ENCODE measurements around the gene OSBPL7.

Gene OSBPL7, protein sequence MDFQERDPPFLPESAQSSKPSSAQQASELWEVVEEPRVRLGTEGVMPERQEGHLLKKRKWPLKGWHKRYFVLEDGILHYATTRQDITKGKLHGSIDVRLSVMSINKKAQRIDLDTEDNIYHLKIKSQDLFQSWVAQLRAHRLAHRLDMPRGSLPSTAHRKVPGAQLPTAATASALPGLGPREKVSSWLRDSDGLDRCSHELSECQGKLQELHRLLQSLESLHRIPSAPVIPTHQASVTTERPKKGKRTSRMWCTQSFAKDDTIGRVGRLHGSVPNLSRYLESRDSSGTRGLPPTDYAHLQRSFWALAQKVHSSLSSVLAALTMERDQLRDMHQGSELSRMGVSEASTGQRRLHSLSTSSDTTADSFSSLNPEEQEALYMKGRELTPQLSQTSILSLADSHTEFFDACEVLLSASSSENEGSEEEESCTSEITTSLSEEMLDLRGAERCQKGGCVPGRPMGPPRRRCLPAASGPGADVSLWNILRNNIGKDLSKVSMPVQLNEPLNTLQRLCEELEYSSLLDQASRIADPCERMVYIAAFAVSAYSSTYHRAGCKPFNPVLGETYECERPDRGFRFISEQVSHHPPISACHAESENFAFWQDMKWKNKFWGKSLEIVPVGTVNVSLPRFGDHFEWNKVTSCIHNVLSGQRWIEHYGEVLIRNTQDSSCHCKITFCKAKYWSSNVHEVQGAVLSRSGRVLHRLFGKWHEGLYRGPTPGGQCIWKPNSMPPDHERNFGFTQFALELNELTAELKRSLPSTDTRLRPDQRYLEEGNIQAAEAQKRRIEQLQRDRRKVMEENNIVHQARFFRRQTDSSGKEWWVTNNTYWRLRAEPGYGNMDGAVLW

DNA sequence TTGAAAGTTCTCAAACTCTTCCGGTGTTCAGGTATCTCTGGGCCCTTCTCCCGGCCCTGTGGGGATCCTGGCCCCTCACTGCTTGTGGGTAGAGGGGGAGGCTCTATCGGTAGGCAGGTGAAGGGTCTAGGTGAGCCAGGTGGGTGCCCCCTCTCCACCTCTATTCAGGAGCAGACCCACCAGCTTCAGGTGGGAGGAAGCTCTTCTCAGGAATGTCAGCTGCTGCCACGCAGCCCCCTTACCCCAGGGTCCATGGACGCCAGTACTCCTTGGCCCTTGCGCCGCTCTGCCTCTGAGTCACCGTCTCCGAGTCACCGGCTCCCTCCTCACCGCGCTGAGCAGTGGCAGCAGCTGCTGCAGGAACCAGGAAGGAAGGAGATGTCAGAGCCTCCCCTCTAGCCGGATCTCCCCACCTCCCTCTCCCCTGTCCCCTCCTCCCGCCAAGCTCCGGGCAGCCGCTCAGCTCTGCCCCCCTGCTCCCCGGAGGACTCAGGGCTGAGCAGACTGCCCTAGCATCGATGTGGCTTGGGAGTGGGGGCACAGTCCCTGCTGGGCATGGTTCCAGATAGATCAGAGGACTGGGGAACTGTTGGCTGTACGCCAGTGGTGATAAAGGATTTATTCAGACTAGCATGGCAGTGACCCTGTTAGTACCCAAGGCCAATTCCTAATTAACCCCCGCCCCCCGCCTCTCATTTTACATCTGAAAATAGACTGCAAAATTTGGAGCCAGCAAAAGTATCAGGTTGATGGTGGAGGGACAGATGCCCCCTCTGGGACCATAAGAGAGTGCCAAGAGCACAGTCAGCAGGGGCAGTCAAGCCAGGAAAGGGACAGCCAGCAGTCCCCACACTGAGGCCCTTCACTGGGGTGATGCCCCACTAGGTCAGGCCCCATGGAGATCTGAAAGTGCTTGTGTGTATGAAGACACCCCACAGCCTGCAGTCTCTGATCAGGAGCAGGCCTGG lies at the start of gene OSBPL7:
OSBPL7 (minus strand) TSS at position 371 of the 968 bp plus-strand sequence. CDS start 1,516 bp downstream, outside the sequence.
- FAIRE-seq, result peak; percentile 31

DNA sequence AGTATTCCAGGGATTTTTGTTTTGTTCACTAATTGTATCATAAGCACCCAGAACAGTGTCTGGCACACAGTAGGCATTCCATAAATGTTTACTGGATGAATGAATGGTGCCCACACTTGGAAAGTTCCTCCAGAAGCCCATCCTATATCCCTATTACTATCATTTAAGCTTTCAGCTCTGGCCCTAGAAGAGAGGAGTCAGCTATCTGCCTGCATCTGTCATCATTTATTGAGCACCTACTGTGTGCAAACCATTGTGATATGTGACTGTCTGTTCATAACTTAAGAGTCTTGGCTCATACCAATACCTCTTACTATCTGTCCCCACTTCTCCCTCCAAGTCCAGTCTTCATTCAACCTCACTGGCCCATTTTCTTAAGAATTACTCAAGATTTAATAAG lies 49.5 kb upstream of the OSBPL7 start:
- FAIRE-seq, result no peak

DNA sequence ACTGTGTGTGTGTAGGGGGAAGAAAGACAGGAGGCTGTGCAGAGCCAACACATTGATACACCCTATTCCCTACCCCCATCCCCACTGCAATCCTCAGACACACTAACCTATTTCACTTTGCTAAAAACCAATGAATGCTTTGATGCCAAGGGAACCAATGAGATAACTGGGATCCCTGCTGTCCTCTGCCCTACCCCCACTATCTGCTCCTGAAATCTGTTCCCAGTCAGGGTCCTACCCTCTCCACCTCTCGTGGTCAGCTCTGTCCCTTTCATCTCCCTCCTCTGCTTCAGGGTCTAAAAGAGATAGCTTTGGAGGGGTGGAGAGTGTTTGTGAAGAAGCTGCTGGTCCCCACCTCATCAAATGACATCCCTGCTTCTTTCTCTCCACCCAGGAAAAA lies 48.5 kb upstream of the OSBPL7 start:
- FAIRE-seq, result no peak

DNA sequence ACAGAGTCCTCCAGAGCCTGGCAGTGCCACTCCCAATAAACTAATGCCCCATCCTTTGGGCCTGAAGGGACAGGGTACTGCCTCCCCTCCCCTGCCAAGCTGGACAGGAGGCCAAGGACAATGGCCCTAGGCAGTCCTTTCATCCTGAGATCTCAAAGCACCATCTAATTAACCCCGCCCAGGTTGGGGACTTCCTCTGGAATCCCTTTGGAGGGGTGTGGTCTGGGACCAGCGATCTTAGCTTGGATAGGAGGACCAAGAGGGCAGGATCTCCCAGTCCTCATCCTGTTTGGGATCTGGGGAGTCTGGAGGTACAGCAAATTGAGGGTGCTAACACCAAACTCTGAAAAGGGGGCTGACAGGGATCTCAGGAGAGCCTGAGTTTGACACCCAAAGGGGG lies 47.5 kb upstream of the OSBPL7 start:
- no peak for FAIRE-seq

DNA sequence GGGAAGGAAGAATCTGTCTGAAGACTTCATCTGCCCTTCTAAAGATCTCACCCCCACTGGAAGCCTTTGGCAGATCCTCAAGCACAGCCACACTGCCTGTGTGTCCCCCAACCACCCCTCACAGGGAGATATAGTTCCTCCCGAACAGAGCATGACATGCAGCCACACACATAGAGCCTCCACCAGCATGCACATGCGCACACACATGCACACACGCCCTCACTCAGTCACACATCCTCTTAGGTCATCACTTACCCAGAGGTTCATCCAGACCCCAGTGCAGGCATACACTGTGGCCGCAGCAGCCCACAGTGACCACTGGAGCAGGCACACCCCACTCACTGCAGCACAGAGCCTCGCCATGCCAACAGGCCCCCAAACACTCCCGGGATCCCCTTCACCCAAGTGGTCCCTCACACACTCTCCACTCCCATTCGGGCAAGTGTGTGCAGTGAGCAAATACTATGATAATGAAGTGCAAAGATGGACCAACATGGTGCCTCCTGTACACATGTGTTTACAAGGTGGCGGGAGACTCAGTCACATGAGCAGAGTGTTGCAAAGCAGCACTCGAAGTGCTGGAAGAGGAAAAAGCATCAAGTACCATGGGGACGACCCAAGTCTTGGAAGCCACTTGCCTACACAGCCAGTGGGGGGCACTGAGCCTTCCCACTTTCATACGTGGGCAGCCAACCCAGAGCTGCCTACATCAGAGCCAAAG lies 46.4 kb upstream of the OSBPL7 start:
- FAIRE-seq, result no peak

DNA sequence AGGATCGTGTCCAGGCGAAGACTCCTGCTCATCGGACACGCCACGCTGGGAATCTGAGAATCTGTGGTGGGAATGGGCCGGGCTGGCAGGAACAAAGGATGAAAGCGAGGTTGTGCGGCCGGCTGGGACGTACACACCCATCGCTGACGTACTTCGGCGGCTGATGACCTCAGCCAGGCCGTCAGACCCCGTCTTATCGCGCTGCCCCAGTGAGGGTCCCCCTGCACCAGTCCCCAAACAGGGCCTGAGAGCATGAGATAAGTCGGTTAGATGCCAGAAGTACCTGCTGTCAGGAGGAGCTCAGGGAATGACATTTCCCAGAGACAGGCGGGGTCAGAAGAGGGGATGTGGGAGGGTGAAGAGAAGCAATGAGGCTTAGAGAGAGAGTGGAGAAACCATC lies 45.3 kb upstream of the OSBPL7 start:
- FAIRE-seq, result no peak

DNA sequence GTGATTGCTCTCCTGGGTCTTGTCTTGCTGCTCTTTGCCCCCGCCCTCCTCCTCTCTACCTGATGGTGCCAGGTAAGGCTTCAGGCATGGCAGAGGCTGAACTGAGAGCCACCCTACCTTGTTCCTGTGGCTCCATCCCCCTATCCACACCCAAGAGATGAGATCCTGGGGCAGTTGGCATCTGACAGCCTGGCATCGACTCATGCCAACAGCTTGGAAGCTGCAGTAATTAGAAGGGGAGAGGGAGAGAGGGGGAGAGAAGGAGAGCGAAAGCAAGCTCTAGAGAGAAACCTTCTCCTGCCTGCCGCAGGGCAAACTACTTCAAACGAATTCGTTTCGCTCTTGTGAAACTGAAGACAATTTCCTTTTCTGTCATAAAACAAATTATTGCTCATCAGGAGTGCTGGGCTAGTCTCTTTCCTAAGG lies 43.2 kb upstream of the OSBPL7 start:
- FAIRE-seq, result no peak

DNA sequence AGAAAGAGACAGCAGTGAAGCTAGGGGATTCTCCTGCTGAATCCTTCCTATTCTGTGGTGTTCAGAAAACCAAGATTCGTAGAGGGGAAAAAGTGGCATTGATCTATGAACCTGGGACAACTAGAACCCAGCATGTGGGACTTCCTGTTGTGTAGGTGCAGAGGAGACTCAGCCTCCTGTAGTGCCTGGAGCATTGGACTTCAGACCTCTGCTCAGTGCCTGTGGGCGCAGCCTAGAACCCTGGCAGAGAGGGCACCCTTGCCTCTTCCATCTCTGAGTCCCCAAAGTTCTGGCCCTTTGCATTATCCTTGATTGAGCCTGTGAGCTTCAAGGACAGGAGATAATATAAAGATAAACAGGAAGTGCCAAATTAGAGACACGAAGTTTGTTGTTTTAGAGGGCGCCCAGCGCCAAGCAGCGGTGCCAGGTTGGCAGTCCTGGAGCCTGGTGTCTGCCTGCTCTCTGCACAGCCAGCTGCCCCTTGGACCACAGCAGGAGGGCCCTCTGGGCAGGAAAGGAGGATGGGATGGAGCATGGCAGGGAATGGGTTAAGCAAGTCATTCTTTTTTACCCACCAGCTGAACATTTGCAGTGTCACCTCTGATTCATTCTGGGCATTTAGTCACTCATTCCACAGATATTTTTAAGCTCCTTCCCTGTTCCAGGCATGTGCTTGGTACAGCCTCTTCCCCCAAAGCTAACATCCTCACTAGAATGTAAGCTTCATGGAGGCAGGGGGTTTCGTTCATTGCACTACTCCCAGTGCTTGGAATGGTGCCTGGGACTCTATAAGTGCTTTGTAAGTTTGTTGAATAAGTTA lies 41.2 kb upstream of the OSBPL7 start:
- FAIRE-seq, result no peak

DNA sequence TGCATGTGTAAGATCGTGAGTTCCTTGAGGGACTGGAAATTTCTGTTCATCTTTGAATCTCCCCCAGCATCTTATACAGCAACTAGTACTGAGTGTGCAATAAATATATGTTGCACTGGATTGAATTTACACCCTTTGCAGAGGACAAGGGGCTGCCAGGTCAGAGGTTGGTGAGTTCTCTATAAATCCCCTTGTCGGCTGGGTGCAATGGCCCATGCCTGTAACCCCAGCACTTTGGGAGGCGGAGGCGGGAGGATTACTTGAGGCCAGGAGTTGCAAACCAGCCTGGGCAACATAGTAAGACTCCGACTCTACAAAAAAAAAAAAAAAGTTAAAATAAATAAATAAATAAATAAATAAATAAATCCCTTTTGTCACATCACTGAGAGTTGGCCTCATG lies 38.8 kb upstream of the OSBPL7 start:
- no peak for FAIRE-seq

DNA sequence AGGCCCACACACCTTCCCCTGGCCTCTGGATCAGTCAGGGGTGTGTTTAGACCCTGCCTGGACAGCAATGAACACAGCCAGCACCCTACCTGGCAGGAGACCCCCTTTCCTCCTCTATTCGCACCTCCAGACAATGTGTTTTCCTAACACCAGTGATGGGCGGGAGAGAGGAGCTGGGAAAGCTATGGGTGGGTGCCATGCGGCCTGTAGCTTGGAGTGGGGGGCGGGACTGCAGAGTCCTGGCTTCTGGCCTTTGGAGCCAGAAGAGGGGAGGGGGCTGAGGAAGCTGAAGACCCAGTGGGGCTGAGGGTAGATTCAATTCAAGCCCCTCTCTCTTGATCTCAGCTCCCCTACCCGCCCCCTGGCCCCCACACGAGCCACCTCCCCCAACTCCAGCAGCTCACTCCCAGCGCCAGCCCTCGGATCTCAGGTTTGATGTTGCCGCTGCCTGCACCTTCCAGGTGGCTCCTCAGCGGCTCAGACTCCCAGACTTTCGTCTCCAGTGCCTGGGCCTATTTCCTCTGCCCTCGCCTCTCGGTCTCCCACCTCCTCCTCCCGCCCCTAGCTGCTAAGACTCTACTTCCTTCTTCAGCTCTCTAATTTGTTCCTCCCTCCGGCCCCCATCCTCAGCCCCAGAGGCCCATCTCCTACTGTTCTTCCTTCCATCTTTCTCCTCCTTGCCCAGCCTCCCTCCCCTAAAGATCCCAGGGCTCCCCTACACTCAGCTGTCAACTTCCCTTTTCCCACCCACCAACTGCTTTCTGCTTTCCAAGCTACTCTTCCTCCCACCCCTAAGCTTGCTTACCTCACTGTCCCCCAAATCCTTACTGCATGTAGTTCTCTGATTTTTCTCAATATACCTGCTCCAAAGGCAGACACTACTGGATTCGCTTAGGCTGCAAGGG lies 36.2 kb upstream of the OSBPL7 start:
- FAIRE-seq, result no peak

DNA sequence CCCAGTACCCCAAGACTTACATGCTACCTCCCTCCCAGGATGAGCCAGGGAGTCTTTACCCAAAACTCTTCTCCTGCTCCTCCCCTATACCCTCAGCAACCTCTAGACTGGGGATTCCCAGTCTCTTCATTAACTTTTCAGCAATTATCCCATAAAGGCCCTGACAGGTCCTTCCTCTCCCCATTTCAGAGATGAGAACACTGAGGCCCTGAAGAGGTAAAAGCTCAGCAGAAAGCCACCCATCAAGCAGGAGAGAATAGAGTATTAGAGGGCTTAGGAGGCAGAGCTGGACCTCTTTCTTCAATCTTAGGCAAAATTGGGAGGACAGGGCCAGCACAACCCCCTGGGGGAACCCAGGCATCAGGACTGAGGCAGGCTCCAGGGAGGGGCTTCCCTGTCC lies 35.2 kb upstream of the OSBPL7 start:
- no peak for FAIRE-seq

DNA sequence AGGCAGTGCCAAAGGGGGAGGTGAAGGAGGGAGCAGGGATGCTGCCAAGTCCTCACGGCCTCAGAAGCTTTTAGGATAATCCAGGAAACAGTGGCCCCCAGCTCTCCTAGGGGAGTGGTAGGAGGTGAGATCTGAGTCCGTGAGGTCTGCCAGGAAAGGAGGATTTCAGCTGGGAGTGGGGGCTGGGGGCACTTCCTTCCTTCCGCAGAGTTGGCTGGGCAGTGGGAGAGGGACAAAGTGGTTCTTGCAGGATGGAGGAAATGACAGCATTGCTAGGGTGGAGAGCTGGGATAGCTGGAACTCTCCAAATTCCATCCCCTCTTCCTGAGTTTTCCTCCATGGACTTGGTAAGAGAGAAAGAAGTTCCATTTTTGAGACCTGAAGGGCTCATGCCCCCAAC lies 34.1 kb upstream of the OSBPL7 start:
- FAIRE-seq, result no peak

DNA sequence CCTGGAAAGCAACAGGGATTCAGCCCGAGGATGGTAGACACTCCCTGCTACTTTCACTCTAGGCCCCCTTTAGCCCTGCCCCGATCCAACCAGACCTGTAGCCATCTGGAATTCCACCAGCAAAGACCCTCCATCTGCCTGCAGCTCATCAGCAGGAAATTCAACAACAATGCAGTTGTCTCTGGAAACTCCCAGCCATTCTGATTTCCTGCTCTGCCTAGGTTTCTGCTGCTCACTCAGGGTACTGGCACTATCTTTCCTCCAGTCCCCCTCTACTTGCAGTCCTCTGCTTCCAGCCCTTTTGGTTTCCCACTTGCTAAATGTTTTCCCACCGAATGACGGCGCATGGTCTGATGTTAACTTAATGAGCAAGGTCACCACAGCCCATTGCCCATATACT lies 32.0 kb upstream of the OSBPL7 start:
- no peak for FAIRE-seq

DNA sequence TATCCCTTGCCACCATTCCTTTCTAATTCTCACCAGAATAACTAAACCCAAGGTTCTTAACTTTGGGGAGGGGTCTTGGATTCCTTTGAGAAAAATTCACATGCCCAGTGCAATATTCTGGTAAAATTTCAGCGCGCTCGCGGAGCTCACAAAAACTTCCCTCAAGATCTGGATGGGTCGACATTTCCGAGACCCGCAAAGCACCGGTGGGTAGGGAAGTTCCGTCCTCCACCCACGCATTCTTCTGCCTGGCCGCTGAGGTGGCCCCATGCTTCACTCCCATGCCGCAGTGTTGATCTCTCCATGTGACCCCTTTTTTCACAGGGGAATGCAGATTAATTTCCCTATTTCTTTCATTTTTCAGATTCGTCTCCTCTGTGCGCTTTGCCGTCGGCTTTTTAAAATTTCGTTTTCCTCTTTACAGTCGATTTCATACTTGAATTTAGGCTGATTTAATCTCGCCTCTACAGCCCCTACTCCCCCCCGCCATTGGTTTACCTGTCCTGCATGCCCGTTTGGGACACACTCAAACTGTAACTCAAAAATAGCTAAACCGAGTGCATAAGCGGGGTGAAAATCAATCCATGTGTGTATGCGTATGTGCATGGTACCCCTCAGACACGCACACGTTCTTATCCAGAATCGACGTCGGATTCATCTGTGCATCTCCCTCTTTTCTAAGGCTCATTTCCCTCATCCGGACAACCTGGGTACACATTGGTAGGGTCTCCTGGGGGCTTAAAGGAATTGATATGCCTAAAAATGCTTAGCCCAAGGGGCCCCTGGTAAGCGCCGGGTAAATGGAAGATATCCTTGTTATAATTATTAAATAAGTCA lies 30.7 kb upstream of the OSBPL7 start:
- no peak for FAIRE-seq

DNA sequence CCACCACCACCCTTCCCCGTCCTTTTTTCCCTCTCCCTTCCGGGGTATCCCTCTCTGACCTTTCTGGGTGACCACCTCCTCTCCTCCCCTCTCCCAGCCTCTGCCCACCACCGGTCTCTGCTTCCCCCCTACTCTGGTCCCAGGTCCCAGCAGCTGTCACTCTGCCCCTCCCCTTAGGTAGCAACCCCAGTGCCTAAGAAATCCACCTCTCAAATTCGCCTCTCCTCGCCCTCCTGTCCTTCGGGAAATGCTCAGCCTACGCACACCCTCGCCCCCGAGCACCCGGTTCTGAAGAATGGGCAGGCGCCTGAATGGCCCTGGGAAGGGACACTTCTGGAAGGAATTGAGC lies 30.1 kb upstream of the OSBPL7 start:
- no peak for FAIRE-seq

DNA sequence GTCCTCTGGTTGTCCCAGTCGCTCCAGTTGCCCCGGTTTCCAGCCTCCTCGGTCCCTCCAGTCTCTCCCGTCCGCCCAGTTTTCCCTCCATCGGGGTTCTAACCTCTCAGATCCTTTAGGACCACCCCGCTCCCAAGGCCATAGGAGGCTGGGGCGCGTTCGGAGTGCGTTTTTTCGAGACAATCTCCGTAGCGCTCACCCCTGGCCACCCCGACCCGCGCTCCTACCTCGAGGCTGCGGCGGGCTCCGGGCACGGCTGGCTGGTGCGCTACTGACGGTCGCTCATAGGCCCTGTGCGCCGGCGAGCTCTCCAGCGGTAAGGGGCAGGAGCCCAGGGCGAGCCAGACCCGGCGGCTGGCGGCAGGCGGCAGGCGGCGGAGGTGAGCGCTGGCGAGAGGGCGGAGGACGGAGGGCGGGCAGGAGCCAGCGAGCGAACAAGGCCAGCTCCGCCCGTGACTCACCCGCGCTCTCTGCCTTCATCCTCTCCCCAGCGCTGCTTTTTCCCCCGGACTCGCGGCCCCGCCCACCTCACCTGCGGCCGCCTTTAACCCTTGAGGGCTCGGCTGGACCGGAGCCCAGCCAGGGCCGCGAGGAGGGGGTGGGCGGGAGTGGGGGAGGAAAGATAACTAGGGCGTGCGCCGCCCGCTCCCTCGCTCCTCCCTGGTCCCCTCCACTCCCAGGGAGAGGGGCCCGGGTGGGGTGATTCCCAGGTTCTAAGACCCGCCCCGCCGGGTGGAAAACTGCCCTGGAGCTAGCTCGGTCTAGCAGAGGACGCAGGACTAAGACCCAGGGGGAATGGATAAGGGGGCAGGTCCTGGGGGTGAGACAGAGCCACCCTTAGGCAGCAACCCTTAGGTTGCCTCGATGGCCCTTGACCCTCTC lies 29.3 kb upstream of the OSBPL7 start, which contains the start of gene SP6:
SP6 (minus strand) TSS at position 472 of the 882 bp plus-strand sequence. CDS start 2,734 bp downstream, outside the sequence.
- FAIRE-seq, result no peak

DNA sequence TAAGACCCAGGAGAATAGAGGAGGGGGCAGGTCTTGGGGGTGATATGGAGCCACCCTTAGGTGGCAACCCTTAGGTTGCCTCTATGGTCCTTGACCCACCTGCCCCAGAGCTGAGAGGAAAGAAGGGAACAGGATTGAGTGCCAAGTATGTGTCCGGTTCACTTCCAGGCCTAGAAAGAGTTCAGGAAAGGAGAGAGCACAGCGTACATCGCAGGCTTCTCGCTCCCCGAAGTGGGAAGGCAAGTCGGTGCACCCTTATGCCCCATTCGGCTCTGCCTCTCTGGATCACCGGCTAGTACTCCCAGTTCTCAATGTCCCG lies 28.7 kb upstream of the OSBPL7 start:
- FAIRE-seq, result no peak

DNA sequence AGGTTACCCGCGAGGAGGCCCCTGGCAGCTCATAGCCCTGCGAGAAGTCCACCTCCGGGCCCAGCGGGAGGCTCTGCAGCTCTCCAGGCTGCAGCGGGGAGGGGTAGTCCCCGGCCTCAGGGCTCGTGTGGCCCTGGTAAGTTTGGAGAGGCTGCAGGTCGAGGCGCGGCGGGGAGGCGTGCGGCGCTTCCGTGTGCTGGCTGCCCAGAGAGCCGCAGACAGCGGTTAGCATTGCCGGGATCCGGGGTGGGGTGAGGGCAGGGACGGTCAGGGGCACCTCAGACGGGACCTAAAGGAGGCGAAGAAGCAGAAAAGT lies 26.6 kb upstream of the OSBPL7 start:
- FAIRE-seq, result no peak
